ENCODE measurements around the gene TAGAP. TPM values are rescaled to one million over a fixed set of nuclear protein-coding genes. Genes with fewer than 3 reads are reported as not detected.
"Not testable (repeated sequence)": the region's sequence is repeated elsewhere in the genome, so short reads cannot be mapped to it uniquely, and the experiment has no call there.

Gene TAGAP
- total RNA-seq, 1 donor from 2014 or later = 2.1 TPM

DNA sequence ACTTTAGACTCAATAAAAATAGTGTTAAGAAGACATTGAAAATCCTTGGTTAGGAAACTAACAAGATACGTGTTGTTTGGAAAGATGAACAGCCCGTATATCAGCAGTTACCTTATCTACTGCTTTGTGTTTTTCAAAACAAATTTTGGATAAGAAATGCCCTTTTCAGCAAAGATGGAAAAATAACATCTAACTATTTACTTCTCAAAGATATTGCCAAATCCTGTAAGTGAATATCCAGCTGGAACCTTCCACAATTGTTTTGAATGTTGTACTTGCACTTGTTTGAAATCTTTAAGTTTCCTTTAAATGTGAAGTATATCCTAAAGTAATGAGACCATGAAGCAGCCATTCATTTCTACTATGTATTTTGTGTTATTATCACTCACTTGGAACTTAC, 14.6 kb downstream of the TAGAP start:
- intact Hi-C loops (cut with micrococcal nuclease) = no loop called here
- ATAC-seq (no peak), DNase-seq (no peak)

DNA sequence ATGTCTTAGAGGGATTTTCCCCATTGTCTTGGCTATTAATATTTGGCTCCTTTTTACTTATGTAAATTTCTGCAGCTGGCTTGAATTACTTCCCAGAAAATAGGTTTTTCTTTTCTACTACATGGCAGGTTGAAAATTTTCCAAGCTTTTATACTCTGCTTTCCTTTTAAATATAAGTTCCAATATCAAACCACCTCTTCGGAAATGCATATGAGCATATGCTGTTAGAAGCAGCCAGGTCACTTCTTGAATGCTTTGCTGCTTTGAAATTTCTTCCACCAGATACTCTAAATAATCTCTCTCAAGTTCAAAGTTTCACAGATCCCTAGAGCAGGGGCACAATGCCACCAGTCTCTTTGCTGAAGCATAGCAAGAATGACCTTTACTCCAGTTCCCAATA, 19.6 kb downstream of the TAGAP start:
- intact Hi-C loops (cut with micrococcal nuclease); ATAC-seq; DNase-seq: not testable (repeated sequence)

DNA sequence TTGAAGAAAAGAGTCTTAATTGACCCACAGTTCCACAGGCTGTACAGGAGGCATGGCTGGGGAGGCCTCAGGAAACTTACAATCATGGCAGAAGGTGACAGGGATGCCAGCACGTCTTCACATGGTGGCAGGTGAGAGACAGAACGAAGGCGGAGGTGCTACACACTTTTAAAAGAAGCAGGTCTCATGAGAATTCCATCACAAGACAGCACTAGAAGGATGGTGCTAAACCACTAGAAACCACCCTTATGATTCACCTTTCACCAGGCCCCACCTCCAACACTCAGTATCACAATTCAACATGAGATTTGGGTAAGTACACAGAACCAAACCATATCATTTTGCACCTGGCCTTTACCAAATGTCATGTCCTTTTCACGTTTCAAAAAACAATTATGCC, 20.9 kb downstream of the TAGAP start:
- ATAC-seq = no peak
- no peak for DNase-seq
- intact Hi-C loops (cut with micrococcal nuclease) = no loop called here

DNA sequence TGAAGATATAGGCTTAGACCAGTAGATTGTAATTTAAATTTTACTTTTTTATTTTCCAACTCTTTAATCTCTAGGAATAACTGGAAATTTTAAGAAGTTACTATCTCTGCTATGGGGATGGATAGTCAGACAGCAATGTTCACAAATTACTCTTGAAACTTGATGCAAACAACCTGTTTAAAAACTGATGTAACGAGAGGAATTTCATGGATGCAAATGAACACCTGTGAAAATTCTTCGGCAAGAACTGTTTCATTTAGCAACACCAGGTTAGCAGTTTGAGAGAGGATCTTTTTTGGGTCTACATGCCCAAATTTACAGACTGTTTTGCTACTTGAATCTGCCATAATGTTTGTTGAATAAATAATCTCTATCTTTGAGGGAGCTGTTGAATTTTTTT, 24.8 kb downstream of the TAGAP start:
- intact Hi-C loops (cut with micrococcal nuclease) = no loop called here
- DNase-seq (no peak), ATAC-seq (no peak)

DNA sequence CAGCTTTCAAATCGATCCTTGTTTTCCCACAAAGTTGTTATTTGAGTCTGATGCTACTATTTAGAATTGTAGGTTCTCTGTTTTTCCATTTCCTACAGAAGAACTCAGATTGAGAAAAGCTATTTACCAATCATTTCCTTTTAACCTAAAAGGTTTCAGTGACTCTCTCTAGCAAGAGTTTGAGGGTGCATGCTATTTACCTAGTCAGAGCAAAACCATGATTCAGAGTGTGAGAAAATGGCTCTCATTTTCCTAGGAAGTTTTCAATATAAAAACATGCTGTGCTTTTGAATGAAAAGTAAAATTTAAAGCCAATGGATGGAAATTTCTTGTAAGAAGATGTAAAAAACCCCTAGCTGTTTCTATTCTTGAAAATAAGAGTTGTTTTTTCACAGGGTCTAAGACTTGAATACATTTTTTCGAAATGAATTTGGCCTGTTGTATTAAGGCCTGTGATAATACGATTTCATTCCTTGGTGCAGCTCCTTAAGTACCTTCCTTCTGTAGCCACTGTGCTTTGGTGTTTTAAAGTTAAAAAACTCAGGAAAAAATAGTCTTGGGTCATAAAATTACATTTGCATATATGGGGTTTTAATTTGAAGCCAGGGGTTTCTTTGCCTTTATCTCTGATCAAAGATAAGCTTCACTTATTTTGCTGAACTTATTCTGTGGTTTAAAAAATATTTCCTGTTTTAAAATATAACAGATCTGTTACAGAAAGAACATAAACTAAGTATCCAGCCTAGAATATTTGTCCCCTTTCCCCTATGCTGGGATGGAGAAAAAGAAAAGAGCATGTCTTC, 26.8 kb downstream of the TAGAP start:
- ATAC-seq (no peak), DNase-seq (no peak)
- intact Hi-C loops (cut with micrococcal nuclease) = no loop called here

DNA sequence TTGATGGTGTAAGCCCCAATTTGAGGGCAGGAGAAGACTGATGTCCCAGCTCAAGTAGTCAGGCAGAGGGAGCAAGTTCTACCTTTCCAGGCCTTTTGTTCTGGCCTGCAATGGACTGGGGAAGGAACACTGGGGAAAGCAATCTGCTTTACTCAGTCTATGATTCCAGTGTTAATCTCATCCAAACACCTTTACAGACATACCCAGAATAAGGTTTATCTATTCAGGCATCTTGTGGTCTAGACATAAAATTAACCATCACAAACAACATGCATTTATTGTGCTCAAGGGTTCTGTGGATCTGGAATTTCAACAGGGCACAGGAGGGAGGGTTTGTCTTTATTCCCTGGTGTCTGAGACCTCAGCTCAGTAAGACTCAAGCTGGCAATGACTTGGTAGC, 30.4 kb downstream of the TAGAP start:
- no peak for ATAC-seq
- intact Hi-C loops (cut with micrococcal nuclease) = no loop called here
- DNase-seq = no peak

DNA sequence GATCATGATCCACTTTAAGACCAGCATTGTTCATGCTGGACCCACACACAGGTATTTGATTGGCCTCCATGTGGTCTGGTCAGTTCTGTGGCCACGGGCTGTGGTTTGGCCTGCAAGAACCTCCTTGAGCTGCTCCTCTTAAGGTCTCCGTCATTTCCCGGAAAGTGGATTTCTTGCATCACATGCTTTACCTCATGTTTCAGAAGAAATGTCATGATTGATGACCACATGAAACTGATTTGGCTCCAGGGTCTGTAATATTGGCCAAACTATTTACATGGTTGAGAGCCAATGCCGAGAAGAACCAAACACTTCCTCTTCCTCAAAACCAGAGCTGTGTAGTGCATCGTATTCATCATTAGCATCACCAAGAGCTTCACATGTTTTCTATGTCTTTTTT, 31.6 kb downstream of the TAGAP start:
- DNase-seq (no peak), ATAC-seq (no peak)
- intact Hi-C loops (cut with micrococcal nuclease) = no loop called here

DNA sequence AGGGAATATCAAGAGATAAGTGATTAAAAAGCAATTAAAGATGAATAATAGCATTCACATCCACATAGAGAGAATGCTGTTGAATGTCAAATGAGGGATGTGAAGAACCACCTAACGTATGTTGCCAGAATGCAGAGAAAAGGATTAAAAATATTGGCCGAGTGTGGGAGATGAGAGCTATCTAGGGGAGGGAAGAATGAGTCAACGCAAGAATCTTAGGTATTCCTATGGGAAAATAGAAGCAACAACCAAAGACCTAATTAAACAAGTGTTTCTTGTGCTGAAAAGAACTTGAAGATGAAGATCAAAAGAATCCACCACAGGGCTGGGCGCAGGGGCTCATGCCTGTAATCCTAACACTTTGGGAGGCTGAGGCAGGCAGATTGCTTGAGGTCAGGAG, 32.6 kb downstream of the TAGAP start:
- intact Hi-C loops (cut with micrococcal nuclease) = no loop called here

DNA sequence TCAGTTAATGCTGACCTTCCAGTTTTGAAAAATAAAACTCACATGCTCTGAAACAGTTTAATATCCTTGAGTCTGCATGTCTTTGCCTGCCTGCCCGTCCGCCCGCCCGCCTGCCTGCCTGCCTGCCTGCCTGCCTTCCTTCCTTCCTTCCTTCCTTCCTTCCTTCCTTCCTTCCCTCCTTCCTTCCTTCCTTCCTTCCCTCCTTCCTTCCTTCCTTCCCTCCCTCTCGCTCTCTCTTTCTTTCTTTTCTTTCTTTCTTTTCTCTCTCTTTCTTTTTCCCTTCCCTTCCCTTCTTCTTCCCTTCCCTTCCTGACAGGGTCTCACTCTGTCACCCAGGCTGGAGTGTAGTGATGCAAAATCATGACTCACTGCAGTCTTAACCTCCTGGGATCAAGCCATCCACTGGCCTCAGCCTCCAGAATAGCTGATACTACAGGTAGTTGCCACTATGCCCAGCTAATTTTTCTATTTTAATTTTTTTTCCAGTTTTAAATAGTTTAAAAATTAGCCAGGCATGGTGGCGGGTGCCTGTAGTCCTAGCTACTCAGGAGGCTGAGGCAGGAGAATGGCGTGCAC, 34.7 kb downstream of the TAGAP start:
- ATAC-seq; intact Hi-C loops (cut with micrococcal nuclease); DNase-seq: not testable (repeated sequence)

More for the DNA sequence above, 32.6 kb downstream of the TAGAP start:
- DNase-seq (no peak), ATAC-seq (no peak)

DNA sequence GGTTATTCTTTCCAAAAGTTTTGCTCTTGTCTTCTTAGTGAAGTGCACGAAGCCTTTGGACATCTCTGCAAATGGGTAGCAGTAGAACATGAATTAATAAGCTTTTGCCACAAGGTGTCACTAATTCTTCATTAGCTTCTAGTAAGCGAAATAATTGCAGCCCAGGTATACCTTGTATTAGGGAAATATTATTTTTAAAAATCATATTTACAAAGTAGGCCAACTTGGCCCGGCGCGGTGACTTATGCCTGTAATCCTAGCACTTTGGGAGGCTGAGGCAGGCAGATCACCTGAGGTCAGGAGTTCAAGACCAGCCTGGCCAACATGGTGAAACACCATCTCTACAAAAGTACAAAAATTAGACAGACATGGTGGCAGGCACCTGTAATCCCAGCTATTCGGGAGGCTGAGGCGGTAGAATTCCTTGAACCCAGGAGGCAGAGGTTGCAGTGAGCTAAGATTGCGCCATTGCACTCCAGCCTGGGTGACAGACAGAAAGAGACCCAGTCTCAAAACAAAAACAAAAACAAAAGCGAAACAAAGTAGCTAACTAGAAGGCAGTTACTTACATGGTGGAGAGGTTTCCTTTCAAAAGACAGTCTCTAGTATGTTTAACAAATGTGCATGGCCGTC, 36.0 kb downstream of the TAGAP start:
- intact Hi-C loops (cut with micrococcal nuclease) = loop anchor here (2.0 to 10.0 kb wide), 2 partner anchors 96 to 126 kb away; no protein-coding TSS in a partner anchor
- ATAC-seq (peak; percentile 45), DNase-seq (no peak)

DNA sequence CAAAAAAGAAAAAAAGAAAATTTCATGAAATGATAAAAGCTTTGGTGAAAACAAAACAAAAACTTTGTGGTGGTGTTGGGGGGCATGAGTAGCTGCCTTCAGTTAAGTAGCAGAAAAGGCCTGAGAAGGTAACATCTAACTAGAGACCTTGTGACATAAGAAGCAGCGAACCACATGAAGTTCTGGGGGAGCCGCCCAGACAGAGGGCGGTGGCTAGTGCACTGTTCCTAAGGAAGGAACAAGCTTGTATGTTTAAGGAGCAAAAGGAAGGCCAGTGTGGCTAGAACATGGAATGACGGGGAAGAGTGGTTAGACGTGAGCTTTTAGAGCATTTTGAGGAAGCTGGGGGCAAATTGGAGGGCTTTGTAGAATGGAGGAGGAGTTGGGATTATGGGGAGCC, 37.3 kb downstream of the TAGAP start:
- ATAC-seq = no peak
- intact Hi-C loops (cut with micrococcal nuclease) = loop anchor here (10.0 kb wide), 1 partner anchor 97 kb away; no protein-coding TSS in a partner anchor
- DNase-seq = no peak

DNA sequence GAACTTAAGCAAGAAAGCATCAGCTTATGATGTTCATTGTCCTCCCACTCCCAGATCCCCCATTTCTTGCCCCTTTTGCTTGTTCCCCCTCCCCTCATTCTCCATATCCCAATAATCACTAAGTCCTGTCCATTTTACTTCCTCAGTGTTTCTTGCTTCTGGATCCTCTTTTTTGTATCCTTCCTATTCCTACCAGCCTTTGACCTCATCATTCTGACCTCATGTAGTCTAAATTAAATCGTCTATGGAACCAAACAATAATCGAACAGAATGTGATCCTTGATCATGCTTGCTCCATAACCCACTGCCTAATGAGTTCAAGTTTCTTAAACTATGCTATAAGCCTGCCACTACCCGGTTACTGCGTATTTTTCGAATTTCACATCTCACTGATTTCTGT, 39.4 kb downstream of the TAGAP start:
- intact Hi-C loops (cut with micrococcal nuclease) = loop anchor here (10.0 kb wide), 1 partner anchor 99 kb away; no protein-coding TSS in a partner anchor
- DNase-seq (no peak), ATAC-seq (no peak)

DNA sequence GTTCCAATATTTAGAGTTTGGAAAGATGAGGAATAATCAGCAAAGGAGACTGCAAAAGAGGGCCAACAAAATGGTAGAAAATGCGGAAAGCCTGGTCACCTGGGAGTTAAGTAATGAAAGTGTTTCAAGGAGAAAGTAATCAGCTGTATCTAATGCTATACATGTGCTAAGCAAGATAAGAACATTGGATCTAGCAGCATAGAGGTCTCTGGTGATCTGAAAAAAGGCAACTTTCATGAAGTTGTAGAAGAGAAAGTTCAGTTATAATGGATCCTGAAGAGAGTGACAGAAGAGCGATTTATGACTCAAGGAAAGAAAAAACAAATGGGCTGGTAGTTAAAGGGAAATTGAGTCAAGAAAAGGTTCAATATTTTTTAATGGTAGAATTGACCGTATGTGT, 40.2 kb downstream of the TAGAP start:
- intact Hi-C loops (cut with micrococcal nuclease) = loop anchor here (10.0 kb wide), 1 partner anchor 100 kb away; no protein-coding TSS in a partner anchor
- ATAC-seq (no peak), DNase-seq (no peak)

DNA sequence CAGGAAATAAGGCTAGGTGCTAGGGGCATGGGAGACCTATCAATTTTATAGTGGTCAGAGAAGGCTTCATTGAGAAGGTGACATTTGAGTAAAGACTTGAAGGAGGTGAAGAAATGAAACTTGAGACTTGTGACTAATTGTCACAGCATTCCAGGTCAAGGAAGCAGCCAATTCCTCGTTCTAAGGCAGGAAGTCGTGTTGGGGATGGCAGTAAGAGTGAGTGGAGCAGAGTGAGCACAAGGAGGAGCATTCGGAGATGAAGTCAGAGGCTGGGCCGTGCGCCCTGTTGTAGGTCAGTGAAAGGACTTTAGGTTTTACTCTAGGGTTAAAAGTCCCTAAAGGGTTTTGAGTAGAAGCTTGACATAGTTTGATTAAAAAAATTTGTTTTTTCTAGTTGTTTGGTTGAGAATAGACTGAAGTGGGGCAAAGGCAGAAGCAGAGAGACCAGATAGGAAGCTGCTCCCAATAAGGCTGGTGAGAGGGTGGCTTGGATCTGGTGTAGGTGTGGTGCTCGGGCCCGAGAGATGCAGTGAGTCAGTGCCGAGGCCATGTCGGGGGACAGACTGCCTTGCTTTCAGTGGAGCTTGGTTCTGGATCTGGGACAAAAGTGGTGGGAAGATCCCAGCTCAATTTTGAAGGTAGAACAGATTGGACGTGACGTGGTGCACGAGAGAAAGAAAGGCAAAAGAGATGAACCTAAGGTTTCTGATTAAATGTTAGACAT, 42.2 kb downstream of the TAGAP start:
- intact Hi-C loops (cut with micrococcal nuclease) = loop anchor here (10.0 kb wide), 1 partner anchor 102 kb away; no protein-coding TSS in a partner anchor
- ATAC-seq (no peak), DNase-seq (no peak)

DNA sequence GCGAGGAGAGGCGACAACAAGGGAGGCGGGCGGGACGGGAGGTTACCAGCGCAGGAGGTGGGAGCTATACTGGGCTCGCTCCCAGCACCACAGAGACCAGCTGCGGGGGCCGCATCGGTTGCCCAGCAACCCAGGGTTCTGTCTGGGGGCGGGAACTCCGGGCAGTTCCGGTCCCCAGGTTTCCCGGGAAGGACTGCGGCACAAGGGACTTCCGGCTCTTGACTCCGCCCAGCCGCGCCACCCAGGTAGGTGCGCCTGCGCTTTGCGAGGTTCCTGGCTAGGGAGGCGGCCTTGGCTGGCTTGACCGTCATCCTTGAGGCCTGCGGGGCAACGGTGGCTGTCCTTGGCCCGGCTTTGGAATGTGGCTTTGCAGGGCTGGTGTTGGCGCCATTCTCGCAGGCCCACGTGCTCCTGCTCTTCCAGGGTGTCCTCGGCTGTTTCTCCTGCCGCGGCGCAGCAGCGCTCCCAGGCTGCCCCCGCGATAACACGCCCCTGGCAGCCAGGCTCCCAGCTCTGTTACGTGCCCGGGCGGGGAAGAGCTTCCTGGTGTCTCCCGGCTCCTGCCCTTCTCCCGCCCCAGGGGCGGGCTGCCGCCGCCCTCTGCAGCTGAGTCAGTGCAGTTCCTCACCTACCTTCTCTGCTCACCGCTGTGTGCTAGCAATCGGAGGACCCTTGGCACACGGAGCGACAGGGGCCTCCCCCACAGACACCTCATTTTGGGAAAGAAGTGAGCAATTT, 45.0 kb downstream of the TAGAP start, which contains the start of gene RSPH3:
Gene RSPH3 (minus strand): TSS at position 537 of the 738 bp plus-strand sequence. CDS start 652 bp downstream, outside the sequence.
- peak; percentile 95 for DNase-seq
- ATAC-seq = peak; percentile 96
- intact Hi-C loops (cut with micrococcal nuclease) = loop anchor here (10.0 kb wide), 1 partner anchor 105 kb away; no protein-coding TSS in a partner anchor

DNA sequence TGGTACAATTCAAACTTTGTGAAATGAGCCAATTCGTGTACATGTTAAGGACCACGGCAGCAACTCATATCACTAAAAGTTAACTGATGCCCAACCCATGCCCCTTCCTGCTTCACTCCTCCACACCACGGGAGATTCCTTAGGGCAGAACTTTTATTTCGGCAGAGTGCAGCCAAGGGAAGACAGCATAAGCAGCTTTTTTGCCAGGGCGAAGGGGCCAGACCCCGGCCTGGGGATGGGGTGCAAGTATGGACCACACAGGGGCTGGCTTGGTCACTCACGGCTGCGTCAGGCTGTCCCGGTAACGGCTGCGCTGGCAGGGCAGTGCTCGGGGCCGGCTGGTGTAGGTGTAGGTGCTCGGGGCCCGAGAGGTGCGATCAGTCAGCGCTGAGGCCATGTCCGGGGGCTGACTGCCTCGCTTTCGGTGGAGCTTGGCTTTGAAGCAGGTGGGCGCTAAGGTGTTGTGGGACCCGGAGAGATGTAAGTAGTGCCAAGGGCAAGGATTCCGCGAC, 45.6 kb downstream of the TAGAP start:
- intact Hi-C loops (cut with micrococcal nuclease) = no loop called here
- DNase-seq (no peak), ATAC-seq (peak; percentile 39)

DNA sequence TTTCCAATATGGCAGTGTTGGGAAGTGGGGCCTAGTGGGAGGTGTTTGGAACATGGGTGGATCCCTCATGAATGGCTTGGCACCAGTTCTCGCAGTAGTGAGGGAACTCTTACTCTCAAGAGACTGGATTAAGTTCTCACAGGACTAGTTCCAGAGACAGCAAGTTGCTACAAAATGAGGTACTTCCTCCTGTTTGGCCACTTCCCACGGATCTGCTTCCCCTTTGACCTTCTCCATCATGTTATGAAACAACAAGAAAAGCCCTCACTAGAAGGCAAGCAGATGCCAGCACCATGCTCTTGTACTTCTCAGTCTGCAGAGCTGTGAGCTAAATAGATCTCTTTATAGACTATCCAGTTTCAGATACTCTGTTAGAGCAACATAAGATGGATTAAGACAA, 47.9 kb downstream of the TAGAP start:
- ATAC-seq (no peak), DNase-seq (no peak)
- intact Hi-C loops (cut with micrococcal nuclease) = no loop called here

DNA sequence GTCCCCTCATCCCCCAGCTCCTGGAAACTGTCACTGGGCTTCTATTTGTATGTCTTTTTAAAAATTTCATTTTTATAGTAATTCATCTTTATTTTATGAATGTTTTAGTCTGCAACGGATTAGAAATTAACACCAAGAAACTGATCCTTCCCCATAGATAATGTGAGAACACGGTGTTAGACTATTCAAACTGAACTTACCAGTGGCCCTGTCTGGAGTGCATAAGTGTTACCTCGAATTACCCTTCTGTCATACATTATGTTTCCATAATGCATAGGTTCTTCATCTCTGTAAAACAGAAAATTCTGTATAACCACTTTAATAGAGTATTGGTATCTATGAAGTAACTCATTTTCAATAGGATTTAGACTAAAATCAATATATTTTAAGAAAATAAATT, 51.2 kb downstream of the TAGAP start:
- DNase-seq (no peak), ATAC-seq (no peak)
- intact Hi-C loops (cut with micrococcal nuclease) = no loop called here
